HG03565 (cell line): ENCODE data around the gene PTPRC.

Source experiments
- ATAC-seq: cut with Tn5 transposase; IDR thresholded peaks from one replicate; pipeline ENCODE4 v1.9.1; 2021; ENCODE audit warnings: mild to moderate bottlenecking, moderate library complexity; ENCODE audit not compliant: unreplicated experiment

The PTPRC gene

GRCh38 chr1:198641501-198641900 is 2.7 kb downstream of the PTPRC start:
- peak; percentile 34 for ATAC-seq

- ATAC-seq = no peak
Observed at GRCh38 chr1:198641966-198642668, 3.3 kb downstream of the PTPRC start.

- no peak for ATAC-seq
Observed at GRCh38 chr1:198642983-198643382, 4.1 kb downstream of the PTPRC start.

- no peak for ATAC-seq
Observed at GRCh38 chr1:198643808-198644207, 5.0 kb downstream of the PTPRC start.

GRCh38 chr1:198647055-198647454 is 8.2 kb downstream of the PTPRC start:
- no peak for ATAC-seq

GRCh38 chr1:198648592-198648991 is 9.8 kb downstream of the PTPRC start:
- no peak for ATAC-seq

- peak; percentile 4 for ATAC-seq
Observed at GRCh38 chr1:198649232-198649967, 10.6 kb downstream of the PTPRC start.

- ATAC-seq = peak; percentile 38
Observed at GRCh38 chr1:198649968-198650338, 11.1 kb downstream of the PTPRC start.

GRCh38 chr1:198650506-198650905 is 11.7 kb downstream of the PTPRC start:
- no peak for ATAC-seq

- ATAC-seq = peak; percentile 49
Observed at GRCh38 chr1:198651650-198652400, 13.0 kb downstream of the PTPRC start.

GRCh38 chr1:198653808-198654413 is 15.1 kb downstream of the PTPRC start:
- no peak for ATAC-seq

- ATAC-seq = no peak
Observed at GRCh38 chr1:198655459-198656121, 16.8 kb downstream of the PTPRC start.

- ATAC-seq = no peak
Observed at GRCh38 chr1:198656500-198656932, 17.7 kb downstream of the PTPRC start.

GRCh38 chr1:198657550-198658064 is 18.8 kb downstream of the PTPRC start:
- peak; percentile 33 for ATAC-seq

- ATAC-seq = no peak
Observed at GRCh38 chr1:198660341-198661261, 21.8 kb downstream of the PTPRC start.

- ATAC-seq = no peak
Observed at GRCh38 chr1:198662821-198663220, 24.0 kb downstream of the PTPRC start.

- ATAC-seq = no peak
Observed at GRCh38 chr1:198664068-198664788, 25.4 kb downstream of the PTPRC start.

- no peak for ATAC-seq
Observed at GRCh38 chr1:198667186-198667585, 28.3 kb downstream of the PTPRC start.

- ATAC-seq = no peak
Observed at GRCh38 chr1:198667807-198668206, 29.0 kb downstream of the PTPRC start.
